Adrenal gland (tissue), 12 donors: ENCODE data around the gene RGS7. TPM values are rescaled to one million over a fixed set of nuclear protein-coding genes. Genes with fewer than 3 reads are reported as not detected.

Experiments
- DNase-seq, 7 donors: peaks; one replicate each; pipeline ENCODE4 v3.0.0-alpha.2; 2019 to 2020
- H3K27ac ChIP-seq, 5 donors: fragments of 200-600 bp; sonication (generic) in 4 of 5; 1 replicate in 3 of 5; 2 replicates in 2 of 5; pipeline versions ENCODE4 v1.5.1 to v1.8.0; 2016 to 2020; ENCODE audit warnings: mild to moderate bottlenecking in 1 of 5
- H3K27me3 ChIP-seq: fragments of 200-600 bp; 2 replicates; pipeline ENCODE4 v1.8.0; 2021
- H3K36me3 ChIP-seq, 2 donors: fragments of 200-600 bp; replicated peaks in 1 of 2; 1 replicate in 1 of 2; 2 replicates in 1 of 2; pipeline versions ENCODE4 v1.5.1 to v1.8.0; 2018 to 2022
- H3K4me1 ChIP-seq, 2 donors: fragments of 200-600 bp; replicated peaks in 1 of 2; 1 replicate in 1 of 2; 2 replicates in 1 of 2; pipeline versions ENCODE4 v1.5.1 to v1.8.0; 2018 to 2021
- H3K4me3 ChIP-seq, 4 donors: fragments of 200-600 bp; sonication (generic) in 3 of 4; one replicate each; pipeline ENCODE4 v1.5.1; 2016 to 2018
- H3K9me3 ChIP-seq, 3 donors: fragments of 200-600 bp; sonication (generic) in 1 of 3; replicated peaks in 1 of 3; 1 replicate in 2 of 3; 2 replicates in 1 of 3; pipeline versions ENCODE4 v1.5.1 to v1.8.0; 2016 to 2021
- CTCF ChIP-seq, 6 experiments: fragments of 450-650 bp in 4 of 6; fragments of 200-600 bp in 2 of 6; sonication (generic) in 1 of 6; IDR thresholded peaks; 1 replicate in 5 of 6; 2 replicates in 1 of 6; pipeline versions ENCODE4 v1.5.1 to v1.8.0; 2016 to 2021; ENCODE audit warnings: antibody characterized with exemption in 6 of 6, mild to moderate bottlenecking in 2 of 6, moderate library complexity in 1 of 6
- POLR2A ChIP-seq, 2 donors: fragments of 450-650 bp; IDR thresholded peaks; one replicate each; pipeline ENCODE4 v1.6.1; 2017; ENCODE audit warnings: antibody characterized with exemption in 2 of 2, mild to moderate bottlenecking in 2 of 2, moderate library complexity in 1 of 2
- WGBS, 4 donors: extraction: QIAGEN DNeasy Blood & Tissue Kit in 2 of 4; methylation state at CpG; one replicate each; pipeline versions ENCODE4 v1.1.5 to v1.1.7; 2013 to 2017; 5-methylcytosine and 5-hydroxymethylcytosine counted together
- intact Hi-C, 2 donors: fragments of 100-400 bp; cut with DNase I; formaldehyde crosslinking; loops; one replicate each; pipeline versions ENCODE4 v1.14.1 to v1.15.0; 2022 to 2023
- polyA plus RNA-seq, 3 donors: library from polyadenylated mRNA; stranded (reverse); fragments of 200-250 nt in 2 of 3; fragments of 350-450 nt in 1 of 3; fragmentation: Illumina TruSeq in 1 of 3; extraction: RNeasy Lipid Tissue Mini Kit (QIAGEN cat#74804) in 1 of 3; gene quantifications; one replicate each; pipeline ENCODE4 v1.2.3, GENCODE V29; 2013 to 2014
- total RNA-seq, 9 donors: library from RNA; depleted of rRNA in 4 of 9; stranded (reverse); fragments of >200 nt in 4 of 9; fragments of 120-200 nt in 1 of 9; fragmentation: NEBNext Ultra II Directional in 1 of 9; extraction: Animal tissue kit (Norgen Biotek cat#: 25700) in 1 of 9; gene quantifications; one replicate each; pipeline versions ENCODE4 v1.1.0 to v1.2.4, GENCODE V29; 2013 to 2023
- donor health status: healthy with polysubstance abuse.
- donor health status: Bipolar disorder and iron deficiency.
- donor health status: DM: yes; HTN: yes; CAD: no.
- donor health status: DM: no; HTN: no; CAD: no.
- donor health status: DM: no; HTN: no; CAD: no.
- donor health status: DM: yes; HTN: yes; CAD: no.

Gene RGS7
- total and polyA plus RNA-seq, 12 donors: 1.1 to 6.1 (median 3.0) TPM

DNA sequence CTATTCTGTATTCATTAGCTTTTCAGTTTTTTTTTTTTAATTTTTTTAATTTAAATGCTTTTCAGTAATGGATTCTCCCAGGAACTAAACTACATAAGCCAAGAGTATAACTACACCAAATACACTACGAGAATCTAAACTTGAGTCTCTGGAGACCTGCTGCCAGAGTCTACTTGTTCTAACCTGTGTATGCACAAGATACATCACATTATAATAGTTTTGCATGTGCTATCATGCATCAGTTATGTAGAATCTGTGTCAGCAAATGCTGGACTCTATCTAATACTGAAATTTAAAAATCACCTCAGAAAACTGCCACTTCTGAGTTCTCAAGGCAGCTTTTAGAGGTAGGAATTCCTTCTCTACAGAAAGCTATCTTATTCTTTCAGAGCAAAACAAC is 598.7 kb downstream of the RGS7 start:
- Histone ChIP-seq H3K4me1 (no peaks in the 10 kb centered on the region), H3K27me3 (no peaks in the 10 kb centered on the region), H3K4me3 (no peak overlapping the region), H3K9me3 (no peaks in the 10 kb centered on the region), H3K36me3 (no peaks in the 10 kb centered on the region), H3K27ac (no peak overlapping the region)
- intact Hi-C loops: no loop called here
- DNase-seq: no peak
- 79 to 83% (median 81%) methylated on average over 1 of the region's 1 CpG for WGBS, 4 donors
- TF ChIP-seq POLR2A (IDR thresholded peaks at IDR 0.05) (no peak), CTCF (IDR thresholded peaks at IDR 0.05) (no peak)

DNA sequence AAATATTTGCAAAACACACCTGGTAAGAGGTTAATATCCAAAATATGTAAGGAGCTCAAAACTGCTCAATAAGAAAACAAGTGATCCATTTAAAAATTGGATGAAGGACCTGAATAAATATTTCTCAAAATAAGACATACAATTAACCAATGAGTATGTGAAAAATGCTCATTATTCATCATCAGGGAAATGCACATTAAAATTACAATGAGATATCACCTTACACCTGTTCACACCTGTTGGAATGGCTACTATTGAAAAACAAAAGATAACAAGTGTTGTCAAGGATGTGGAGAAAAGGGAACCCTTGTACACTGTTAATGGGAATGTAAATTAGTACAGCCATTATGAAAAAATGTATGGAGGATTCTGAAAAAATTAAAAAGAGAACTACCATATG is 609.1 kb downstream of the RGS7 start:
- H3K27me3 ChIP-seq: no peaks in the 10 kb centered on the region
- H3K4me1 ChIP-seq: no peaks in the 10 kb centered on the region
- H3K9me3 ChIP-seq: no peaks in the 10 kb centered on the region
- no peak for DNase-seq
- TF ChIP-seq CTCF (IDR thresholded peaks at IDR 0.05): no peak
- TF ChIP-seq POLR2A (IDR thresholded peaks at IDR 0.05): no peak
- no peak overlapping the region for H3K27ac ChIP-seq
- no peaks in the 10 kb centered on the region for H3K36me3 ChIP-seq
- no peak overlapping the region for H3K4me3 ChIP-seq
- intact Hi-C loops: no loop called here

GRCh38 chr1:240743705-240744104 is 613.3 kb downstream of the RGS7 start:
- H3K27ac ChIP-seq: no peak overlapping the region
- intact Hi-C loops: no loop called here
- no peak for DNase-seq
- no peaks in the 10 kb centered on the region for H3K9me3 ChIP-seq
- H3K4me3 ChIP-seq: no peak overlapping the region
- 66 to 80% (median 69%) methylated on average over 2 of the region's 2 CpGs for WGBS, 4 donors
- TF ChIP-seq CTCF (IDR thresholded peaks at IDR 0.05): no peak
- no peak for TF ChIP-seq POLR2A (IDR thresholded peaks at IDR 0.05)
- no peaks in the 10 kb centered on the region for H3K4me1 ChIP-seq
- no peaks in the 10 kb centered on the region for H3K36me3 ChIP-seq
- no peaks in the 10 kb centered on the region for H3K27me3 ChIP-seq

GRCh38 chr1:240739754-240740153 is 617.3 kb downstream of the RGS7 start:
- Histone ChIP-seq H3K9me3 (no peaks in the 10 kb centered on the region), H3K27ac (no peak overlapping the region), H3K4me1 (no peaks in the 10 kb centered on the region), H3K27me3 (no peaks in the 10 kb centered on the region), H3K36me3 (no peaks in the 10 kb centered on the region), H3K4me3 (no peak overlapping the region)
- DNase-seq: no peak
- TF ChIP-seq POLR2A (IDR thresholded peaks at IDR 0.05) (no peak), CTCF (IDR thresholded peaks at IDR 0.05) (no peak)
- intact Hi-C loops: loop anchor here in 1 of 2 donors (10.0 kb wide), 1 partner anchor 755 kb away; no protein-coding TSS in a partner anchor
- WGBS, 4 donors: 52 to 67% (median 59%) methylated on average over 1 of the region's 1 CpG
